BE2C (cell line): ENCODE data around the gene MRGPRD.
A peak's percentile ranks its signal among the peaks of the same experiment; 100 is the strongest.

ENCODE experiments used
- DNase-seq: peaks from one replicate; pipeline ENCODE4 v3.0.0-alpha.2; 2020
- H3K27me3 ChIP-seq: fragments of 250-450 bp; sonication (Bioruptor Pico); 2 replicates; pipeline ENCODE4 v1.5.1; 2020; ENCODE audit warnings: mild to moderate bottlenecking
- H3K36me3 ChIP-seq: fragments of 250-450 bp; sonication (Bioruptor Pico); 2 replicates; pipeline ENCODE4 v1.5.1; 2020; ENCODE audit warnings: mild to moderate bottlenecking
- H3K4me1 ChIP-seq: fragments of 250-450 bp; sonication (Bioruptor Pico); 2 replicates; pipeline ENCODE4 v1.5.1; 2020
- H3K4me3 ChIP-seq: 2 replicates; pipeline ENCODE4 v1.5.1; 2011; ENCODE audit warnings: low read depth, low read length
- H3K9me3 ChIP-seq: fragments of 250-450 bp; sonication (Bioruptor Pico); 2 replicates; pipeline ENCODE4 v1.5.1; 2020
- CTCF ChIP-seq: IDR thresholded peaks from 2 replicates; pipeline ENCODE4 v1.5.1; 2012; ENCODE audit warnings: mild to moderate bottlenecking, low read depth, low read length

The MRGPRD gene

DNA sequence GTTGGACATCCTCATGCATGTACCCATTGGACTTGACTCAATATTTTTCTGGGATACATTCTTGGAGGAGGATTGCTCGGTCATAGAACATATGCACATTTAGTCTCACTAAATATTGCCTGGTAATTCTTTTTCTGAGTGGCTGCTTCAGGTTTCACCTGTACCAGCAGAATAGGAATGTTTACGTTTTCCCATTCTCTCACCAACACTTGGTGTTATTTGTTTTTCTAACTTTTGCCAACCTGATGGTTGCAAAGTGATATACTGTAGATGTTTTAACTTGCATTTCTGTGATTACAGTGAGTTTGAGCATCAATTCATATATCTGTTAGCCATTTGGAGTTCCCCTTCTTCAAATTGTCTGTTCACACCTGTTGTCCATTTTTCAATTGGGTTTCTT lies 1.3 kb upstream of the MRGPRD start:
- Histone ChIP-seq H3K36me3 (no peaks in the 10 kb centered on the region), H3K9me3 (no peaks in the 10 kb centered on the region), H3K4me1 (peaks cover 5% of the 10 kb centered on the region; the same call in 1 of the 2 replicates), H3K4me3 (no peak overlapping the region), H3K27me3 (no peaks in the 10 kb centered on the region)
- no peak for DNase-seq
- TF ChIP-seq CTCF: no peak

- Histone ChIP-seq H3K4me3 (no peak overlapping the region), H3K9me3 (no peaks in the 10 kb centered on the region), H3K36me3 (no peaks in the 10 kb centered on the region), H3K4me1 (peaks cover 5% of the 10 kb centered on the region; the same call in 1 of the 2 replicates), H3K27me3 (no peaks in the 10 kb centered on the region)
- TF ChIP-seq CTCF: no peak
- no peak for DNase-seq
These were observed 633 bp downstream of the MRGPRD start for GRCh38 chr11:68979931-68980775.

DNA sequence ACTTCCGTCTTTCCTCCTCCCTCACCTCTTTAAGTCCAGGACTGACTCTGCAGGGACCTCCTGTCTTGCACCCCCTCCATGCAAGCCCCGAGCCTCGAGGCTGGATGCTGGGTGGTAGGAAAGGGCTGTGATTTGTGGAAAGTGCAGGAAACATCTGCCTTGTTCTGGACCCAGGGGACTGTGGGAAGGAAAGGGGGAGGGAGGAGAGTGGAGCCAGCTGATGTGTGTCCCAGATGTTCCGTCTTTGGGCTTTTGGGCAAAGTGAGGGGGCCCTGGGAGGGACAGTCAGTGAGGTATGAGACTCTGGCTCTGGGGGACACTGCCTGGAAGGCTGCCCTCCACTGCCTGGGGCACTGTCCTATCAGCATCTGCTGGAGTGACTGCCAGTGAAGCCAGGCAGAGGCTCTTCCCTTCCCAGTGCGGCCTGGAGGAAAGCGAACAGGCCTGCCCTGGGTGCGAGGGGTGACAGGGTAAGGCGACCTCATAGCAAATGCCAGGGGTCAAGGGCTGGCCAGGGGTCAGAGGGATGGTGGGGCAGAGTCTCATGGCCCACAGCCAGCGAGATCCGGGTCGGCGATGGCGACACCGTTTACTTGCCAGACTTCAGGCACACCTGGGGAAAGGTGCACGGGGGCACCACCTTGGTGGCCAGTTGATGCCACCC lies 1.7 kb downstream of the MRGPRD start:
- no peak overlapping the region for H3K4me3 ChIP-seq
- no peaks in the 10 kb centered on the region for H3K27me3 ChIP-seq
- TF ChIP-seq CTCF: no peak
- no peaks in the 10 kb centered on the region; the same call in 1 of the 2 replicates for H3K9me3 ChIP-seq
- H3K4me1 ChIP-seq: peaks cover 9% of the 10 kb centered on the region
- H3K36me3 ChIP-seq: no peaks in the 10 kb centered on the region
- DNase-seq: peak; percentile 37

DNA sequence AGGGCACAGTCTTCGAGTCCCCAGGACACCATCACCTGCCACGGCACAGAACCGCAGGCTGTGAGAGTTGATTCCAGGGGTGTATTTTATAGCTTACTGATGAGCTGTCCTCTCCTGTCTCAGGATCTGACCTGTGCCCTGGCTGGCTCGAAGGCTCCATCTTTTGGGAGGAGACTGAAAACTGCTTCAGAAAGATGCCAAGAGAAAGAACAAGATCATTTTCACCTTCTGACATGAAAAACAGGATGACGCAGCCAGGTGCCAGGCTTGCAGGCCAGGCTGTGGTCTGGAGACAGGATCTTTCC lies 2.2 kb downstream of the MRGPRD start:
- Histone ChIP-seq H3K4me3 (no peak overlapping the region), H3K9me3 (no peaks in the 10 kb centered on the region; the same call in 1 of the 2 replicates), H3K36me3 (no peaks in the 10 kb centered on the region), H3K4me1 (peaks cover 9% of the 10 kb centered on the region), H3K27me3 (no peaks in the 10 kb centered on the region)
- DNase-seq: no peak
- TF ChIP-seq CTCF: no peak

- no peaks in the 10 kb centered on the region for H3K27me3 ChIP-seq
- H3K4me1 ChIP-seq: peaks cover 9% of the 10 kb centered on the region
- no peak for TF ChIP-seq CTCF
- DNase-seq: no peak
- H3K4me3 ChIP-seq: no peak overlapping the region
- no peaks in the 10 kb centered on the region; the same call in 1 of the 2 replicates for H3K9me3 ChIP-seq
- H3K36me3 ChIP-seq: no peaks in the 10 kb centered on the region
These were observed 2.8 kb downstream of the MRGPRD start for GRCh38 chr11:68977781-68978625.
